GM10266 (cell line): Measurements from ENCODE around the gene ITGA2B.

Source experiments
- DNase-seq: peaks from one replicate; pipeline ENCODE4 v3.0.0; 2012; ENCODE audit errors: extremely low spot score
- CTCF ChIP-seq: IDR thresholded peaks from 2 replicates; pipeline ENCODE4 v1.5.1; 2012; ENCODE audit warnings: mild to moderate bottlenecking, low read depth; ENCODE audit not compliant: control insufficient read depth, insufficient read depth; ENCODE audit errors: missing control alignments

Gene ITGA2B

GRCh38 chr17:44353672-44354331 lies 35.6 kb downstream of the ITGA2B start:
- peak; percentile 72 for DNase-seq
- no peak for TF ChIP-seq CTCF

DNA sequence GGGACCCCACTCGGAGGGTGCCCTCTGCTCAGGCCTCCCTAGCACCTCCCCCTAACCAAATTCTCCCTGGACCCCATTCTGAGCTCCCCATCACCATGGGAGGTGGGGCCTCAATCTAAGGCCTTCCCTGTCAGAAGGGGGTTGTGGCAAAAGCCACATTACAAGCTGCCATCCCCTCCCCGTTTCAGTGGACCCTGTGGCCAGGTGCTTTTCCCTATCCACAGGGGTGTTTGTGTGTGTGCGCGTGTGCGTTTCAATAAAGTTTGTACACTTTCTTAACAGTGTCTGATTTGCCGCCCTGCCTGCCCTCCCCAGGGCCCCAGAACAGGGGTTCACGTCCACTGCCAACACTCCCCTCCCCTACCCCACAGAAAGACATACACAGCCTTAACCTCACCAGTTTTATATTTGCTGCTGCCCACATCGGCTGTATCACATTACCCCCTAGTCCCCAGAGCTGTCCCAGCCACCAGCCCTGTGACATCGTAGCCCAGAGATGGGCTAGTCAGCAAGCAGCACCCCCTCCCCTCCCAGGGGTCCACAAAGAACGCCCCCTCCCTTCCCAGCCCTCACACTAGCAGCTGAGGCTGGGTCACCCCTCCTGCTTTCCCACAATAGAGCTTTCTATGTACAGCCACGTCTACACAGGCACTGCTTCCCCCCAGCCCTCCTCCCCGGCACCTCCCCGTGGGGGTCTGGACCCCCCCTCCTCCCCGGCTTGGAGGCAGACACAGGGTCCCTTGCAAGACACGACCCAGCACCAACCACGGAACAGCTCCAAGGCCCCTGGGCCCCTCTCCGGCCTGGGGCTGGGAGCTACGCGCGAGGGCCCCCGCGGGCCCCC lies 36.4 kb downstream of the ITGA2B start:
- no peak for TF ChIP-seq CTCF
- DNase-seq = no peak

DNA sequence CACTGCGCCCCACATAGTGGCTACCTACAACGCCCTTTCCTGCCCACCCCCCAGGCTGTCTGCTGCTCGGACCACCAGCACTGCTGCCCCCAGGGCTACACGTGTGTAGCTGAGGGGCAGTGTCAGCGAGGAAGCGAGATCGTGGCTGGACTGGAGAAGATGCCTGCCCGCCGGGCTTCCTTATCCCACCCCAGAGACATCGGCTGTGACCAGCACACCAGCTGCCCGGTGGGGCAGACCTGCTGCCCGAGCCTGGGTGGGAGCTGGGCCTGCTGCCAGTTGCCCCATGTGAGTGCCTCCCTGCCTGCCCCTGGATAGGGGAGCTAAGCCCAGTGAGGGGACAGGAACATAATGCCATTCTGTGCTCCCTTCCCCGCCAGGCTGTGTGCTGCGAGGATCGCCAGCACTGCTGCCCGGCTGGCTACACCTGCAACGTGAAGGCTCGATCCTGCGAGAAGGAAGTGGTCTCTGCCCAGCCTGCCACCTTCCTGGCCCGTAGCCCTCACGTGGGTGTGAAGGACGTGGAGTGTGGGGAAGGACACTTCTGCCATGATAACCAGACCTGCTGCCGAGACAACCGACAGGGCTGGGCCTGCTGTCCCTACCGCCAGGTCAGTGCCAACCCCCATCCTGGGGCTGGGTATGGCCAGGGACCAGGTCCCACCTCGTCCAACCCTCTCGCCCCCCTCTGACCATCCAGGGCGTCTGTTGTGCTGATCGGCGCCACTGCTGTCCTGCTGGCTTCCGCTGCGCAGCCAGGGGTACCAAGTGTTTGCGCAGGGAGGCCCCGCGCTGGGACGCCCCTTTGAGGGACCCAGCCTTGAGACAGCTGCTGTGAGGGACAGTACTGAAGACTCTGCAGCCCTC lies 37.3 kb downstream of the ITGA2B start:
- no peak for DNase-seq
- no peak for TF ChIP-seq CTCF

DNA sequence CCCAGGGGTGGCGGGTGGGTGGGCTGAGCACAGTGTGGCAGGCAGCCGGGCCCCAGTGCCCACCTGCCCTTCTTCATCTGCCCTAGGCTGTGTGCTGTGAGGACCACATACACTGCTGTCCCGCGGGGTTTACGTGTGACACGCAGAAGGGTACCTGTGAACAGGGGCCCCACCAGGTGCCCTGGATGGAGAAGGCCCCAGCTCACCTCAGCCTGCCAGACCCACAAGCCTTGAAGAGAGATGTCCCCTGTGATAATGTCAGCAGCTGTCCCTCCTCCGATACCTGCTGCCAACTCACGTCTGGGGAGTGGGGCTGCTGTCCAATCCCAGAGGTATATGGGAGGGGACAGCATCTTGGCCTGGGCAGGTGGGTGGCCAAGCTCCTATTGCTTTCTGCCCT lies 38.0 kb downstream of the ITGA2B start:
- no peak for TF ChIP-seq CTCF
- DNase-seq = no peak

DNA sequence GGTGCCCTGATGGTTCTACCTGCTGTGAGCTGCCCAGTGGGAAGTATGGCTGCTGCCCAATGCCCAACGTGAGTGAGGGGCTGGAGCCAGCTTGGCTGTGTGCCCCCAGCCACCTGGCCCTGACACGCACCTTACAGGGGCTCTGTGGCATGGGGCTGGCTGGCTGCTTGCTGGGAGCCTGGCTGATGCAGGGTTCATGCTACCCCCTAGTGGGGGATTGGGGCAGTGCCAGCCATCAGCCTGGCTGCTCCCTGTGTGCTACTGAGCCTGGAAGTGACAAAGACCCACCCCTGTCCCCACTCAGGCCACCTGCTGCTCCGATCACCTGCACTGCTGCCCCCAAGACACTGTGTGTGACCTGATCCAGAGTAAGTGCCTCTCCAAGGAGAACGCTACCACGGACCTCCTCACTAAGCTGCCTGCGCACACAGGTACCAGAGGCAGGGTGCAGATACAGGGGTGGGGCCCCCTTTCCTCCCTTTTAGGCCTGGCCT lies 38.7 kb downstream of the ITGA2B start:
- DNase-seq = peak; percentile 87
- peak; percentile 89 for TF ChIP-seq CTCF

DNA sequence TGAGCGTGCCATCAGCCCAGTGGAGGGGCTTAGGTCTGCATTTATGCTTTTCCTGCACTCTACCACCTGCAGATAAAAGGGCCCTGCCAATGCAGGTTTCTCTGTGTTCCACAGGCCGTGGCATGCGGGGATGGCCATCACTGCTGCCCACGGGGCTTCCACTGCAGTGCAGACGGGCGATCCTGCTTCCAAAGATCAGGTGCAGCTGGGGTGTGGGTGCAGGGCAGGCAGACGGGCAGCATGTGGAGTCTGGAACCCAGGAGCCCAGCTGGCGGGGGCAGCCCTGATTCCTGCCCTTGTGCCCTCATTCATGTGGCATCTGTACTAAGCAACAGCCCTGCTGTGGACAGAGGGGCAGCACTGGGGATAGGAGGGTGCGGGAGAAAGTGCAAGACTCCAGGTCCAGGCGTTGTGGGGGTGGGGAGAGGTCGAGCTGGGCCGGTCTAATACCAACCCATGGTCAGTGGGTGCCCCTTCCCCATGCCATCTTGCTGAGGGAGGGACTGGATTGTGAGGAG lies 39.8 kb downstream of the ITGA2B start:
- DNase-seq = no peak

More for the DNA sequence above, 39.8 kb downstream of the ITGA2B start:
- no peak for TF ChIP-seq CTCF
